A549 treated with RU486 at 1 μM for 4 hours (cell line): Measurements from ENCODE around the gene RIOK2. TPM values are rescaled to one million over a fixed set of nuclear protein-coding genes. Genes with fewer than 3 reads are reported as not detected.

ENCODE experiments used
- total RNA-seq: library from RNA; stranded (reverse); fragments of 200-300 nt; extraction: Qiagen RNA extraction; gene quantifications from 5 replicates; pipeline ENCODE4 v1.2.3, GENCODE V29; 2022; ENCODE audit warnings: low read depth

The RIOK2 gene
- 16.8 to 21.2 TPM (median 20.3 TPM) in 5 replicates for total RNA-seq

DNA sequence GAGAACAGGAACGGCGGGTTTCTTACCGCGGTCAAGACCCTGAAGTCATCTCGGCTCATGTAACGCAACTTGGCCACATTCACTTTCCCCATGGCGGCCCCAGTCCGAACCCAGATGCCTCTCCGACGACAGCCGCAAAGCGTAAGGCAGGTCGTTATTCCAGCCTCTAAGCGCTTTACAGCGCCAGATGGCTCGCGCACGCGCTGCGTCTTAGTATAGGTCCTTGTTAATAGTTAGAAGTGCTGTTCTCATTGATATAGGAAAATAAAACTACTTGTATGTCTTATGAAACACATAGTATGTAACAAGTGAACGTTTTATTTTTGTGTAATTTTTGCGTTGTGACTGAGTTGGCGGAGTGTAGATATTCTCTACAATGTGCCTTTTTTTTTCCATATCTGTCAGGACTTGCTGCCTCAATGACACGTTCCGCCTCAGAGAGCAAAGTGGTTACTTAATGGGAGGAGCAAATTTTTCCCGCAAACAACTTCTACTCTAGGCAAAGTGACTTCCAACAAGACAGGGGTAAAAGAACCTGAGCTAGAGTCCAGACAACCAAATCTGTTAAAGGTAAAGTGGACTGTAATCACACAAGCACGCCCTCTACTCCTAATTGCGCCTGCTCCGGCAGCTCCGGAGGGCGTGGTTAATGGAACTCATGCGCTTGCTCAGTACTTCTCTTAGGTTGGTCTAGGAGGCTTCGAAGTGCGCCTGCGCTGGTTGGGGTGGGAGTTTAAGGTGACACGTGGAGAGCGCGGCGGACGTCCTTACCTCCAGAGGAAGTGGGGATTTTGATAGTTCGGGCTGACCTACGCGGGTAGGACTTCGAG, at the start of gene RIOK2:
Gene RIOK2 (minus strand): TSS at position 148 of the 830 bp plus-strand sequence. CDS start 56 bp downstream, at position 92.

GRCh38 chr5:97142521-97143254, 40.4 kb downstream of the RIOK2 start, which contains the start of gene LIX1:
LIX1 (minus strand) TSS chr5:97142611; CDS start chr5:97142576, 35 bp downstream.

Other genes with a start within 250 kb of the RIOK2 start
- gene LNPEP, start 247.2 kb downstream of the RIOK2 start, total RNA-seq, result 3.7 to 7.7 TPM (median 7.3 TPM) in 5 replicates
- not detected in 5 replicates for gene LIX1, start 40.6 kb downstream of the RIOK2 start, total RNA-seq